DOHH2 (cell line): ENCODE data around the gene IER5L.

ENCODE experiments used
- H3F3A ChIP-seq: fragments of 200-600 bp; sonication (generic), shearing (Covaris generic); 2 replicates; pipeline ENCODE4 v1.6.0; 2016; ENCODE audit warnings: antibody characterized with exemption, mild to moderate bottlenecking; ENCODE audit not compliant: control insufficient read depth, insufficient read depth
- H3K27ac ChIP-seq: fragments of 200-600 bp; sonication (generic); 2 replicates; pipeline ENCODE4 v1.5.1; 2014; ENCODE audit warnings: low read depth, mild to moderate bottlenecking, low read length, moderate library complexity
- H3K27me3 ChIP-seq: fragments of 200-600 bp; sonication (generic); 2 replicates; pipeline ENCODE4 v1.6.1; 2014; ENCODE audit warnings: mild to moderate bottlenecking, low read length, mixed read lengths; ENCODE audit not compliant: control insufficient read depth
- H3K36me3 ChIP-seq: fragments of 200-600 bp; sonication (generic); 2 replicates; pipeline ENCODE4 v1.6.1; 2014; ENCODE audit warnings: mild to moderate bottlenecking, low read length, moderate library complexity, mixed read lengths; ENCODE audit not compliant: control insufficient read depth
- H3K4me1 ChIP-seq: fragments of 200-600 bp; sonication (generic); 2 replicates; pipeline ENCODE4 v1.6.1; 2014; ENCODE audit warnings: mild to moderate bottlenecking, low read length, mixed read lengths; ENCODE audit not compliant: control insufficient read depth
- H3K4me2 ChIP-seq: fragments of 200-600 bp; sonication (generic); 2 replicates; pipeline ENCODE4 v1.6.0; 2014; ENCODE audit warnings: mild to moderate bottlenecking, low read length, moderate library complexity
- H3K4me3 ChIP-seq: fragments of 200-600 bp; sonication (generic); 2 replicates; pipeline ENCODE4 v1.5.1; 2014; ENCODE audit warnings: mild to moderate bottlenecking, low read length, mixed read lengths
- H3K79me2 ChIP-seq: fragments of 200-600 bp; sonication (generic); 2 replicates; pipeline ENCODE4 v1.6.1; 2014; ENCODE audit warnings: mild to moderate bottlenecking, low read length, mixed read lengths; ENCODE audit not compliant: control insufficient read depth
- H3K9me2 ChIP-seq: fragments of 200-600 bp; sonication (generic); replicated peaks from 2 replicates; pipeline ENCODE4 v1.6.1; 2014; ENCODE audit warnings: mild to moderate bottlenecking, low read length, mixed read lengths; ENCODE audit not compliant: control insufficient read depth
- H3K9me3 ChIP-seq: fragments of 200-600 bp; sonication (generic); 2 replicates; pipeline ENCODE4 v1.6.1; 2014; ENCODE audit warnings: antibody characterized with exemption, low read length, mixed read lengths; ENCODE audit not compliant: control insufficient read depth, insufficient read depth
- H4K20me1 ChIP-seq: fragments of 200-600 bp; sonication (generic); 2 replicates; pipeline ENCODE4 v1.6.0; 2014; ENCODE audit warnings: low read depth, mild to moderate bottlenecking, antibody characterized with exemption, low read length, moderate library complexity; ENCODE audit not compliant: control insufficient read depth, insufficient read depth
- EZH2phosphoT487 ChIP-seq: fragments of 200-600 bp; sonication (generic); IDR thresholded peaks from 2 replicates; pipeline ENCODE4 v1.6.1; 2017; ENCODE audit warnings: borderline replicate concordance, mild to moderate bottlenecking, antibody characterized with exemption, low read length, moderate library complexity, mixed read lengths
- TF ChIP-seq, protein P1 (sequence below): fragments of 200-600 bp; sonication (generic); IDR thresholded peaks from one replicate; pipeline ENCODE4 v1.5.1; 2014; ENCODE audit warnings: antibody characterized with exemption, mild to moderate bottlenecking, low read depth, low read length; ENCODE audit not compliant: poor library complexity, severe bottlenecking

IER5L gene

DNA sequence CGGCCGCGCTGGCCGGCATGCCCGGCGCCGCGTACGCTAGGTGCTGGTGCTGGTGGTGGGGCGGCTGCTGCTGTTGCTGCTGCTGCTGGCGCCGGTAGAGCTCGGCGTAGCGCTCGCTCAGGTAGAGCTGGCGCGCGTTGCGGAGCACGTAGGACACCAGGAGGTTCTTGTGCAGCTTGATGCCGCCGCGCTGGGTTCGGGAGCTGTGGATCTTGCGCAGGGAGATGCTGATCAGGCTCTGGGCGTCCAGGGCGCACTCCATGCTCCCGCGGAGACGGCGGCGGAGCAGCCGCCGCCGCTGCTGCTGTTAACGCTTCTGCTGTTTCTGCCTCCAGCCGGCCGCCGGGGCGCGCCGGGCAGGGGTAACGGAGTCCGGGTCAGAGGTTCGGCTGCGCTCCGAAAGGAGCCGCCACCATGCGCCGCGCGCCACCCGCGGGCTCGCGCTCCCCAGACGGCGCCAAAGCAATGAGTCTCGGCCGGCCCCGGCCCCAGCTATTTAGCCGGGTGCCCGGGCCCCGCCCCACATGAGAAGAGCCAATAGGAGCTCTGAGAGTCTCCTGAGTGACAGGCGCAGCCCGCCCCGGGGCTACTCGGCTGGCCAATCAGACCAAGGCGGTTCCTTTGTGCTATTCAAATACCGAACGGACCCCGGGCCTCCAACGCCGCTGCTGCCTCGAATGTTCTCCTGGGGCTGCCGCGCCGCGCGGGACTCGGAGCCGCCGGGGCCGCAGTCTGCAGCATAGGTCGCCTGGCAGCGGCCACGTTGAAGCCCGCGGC, at the start of gene IER5L:
Gene IER5L (minus strand): TSS at position 471 of the 777 bp plus-strand sequence. CDS start 209 bp downstream, at position 262.
- H3K27ac ChIP-seq = no peak within 1 kb of the TSS

DNA sequence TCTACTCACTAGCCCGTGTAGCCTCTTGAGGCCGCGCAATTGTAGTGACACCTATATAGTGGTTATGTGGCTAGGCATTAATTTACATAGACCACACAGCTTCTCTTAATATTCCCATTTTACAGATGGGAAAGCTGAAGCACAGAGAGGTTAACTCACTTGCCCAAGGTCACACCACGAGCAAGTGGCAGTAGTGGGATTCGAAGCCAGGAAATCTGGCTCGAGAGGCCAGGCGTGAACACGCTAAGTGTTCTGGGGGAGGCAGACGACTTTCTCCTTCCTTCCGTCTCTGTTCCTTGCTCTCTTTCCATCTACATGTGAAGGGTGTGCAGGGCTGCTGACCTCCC, 49.8 kb upstream of the IER5L start:
- Histone ChIP-seq H3K79me2 (no peaks in the 10 kb centered on the region), H3K27me3 (peaks cover 15% of the 10 kb centered on the region), H3K9me3 (no peaks in the 10 kb centered on the region), H4K20me1 (no peaks in the 10 kb centered on the region), H3K9me2 (no peaks in the 10 kb centered on the region), H3K36me3 (no peaks in the 10 kb centered on the region), H3K4me2 (no peak overlapping the region), H3K4me1 (no peaks in the 10 kb centered on the region), H3F3A (no peaks in the 10 kb centered on the region), H3K4me3 (no peak overlapping the region), H3K27ac (no peak overlapping the region)
- TF ChIP-seq EZH2phosphoT487 = no peak
- TF ChIP-seq, protein P1, sequence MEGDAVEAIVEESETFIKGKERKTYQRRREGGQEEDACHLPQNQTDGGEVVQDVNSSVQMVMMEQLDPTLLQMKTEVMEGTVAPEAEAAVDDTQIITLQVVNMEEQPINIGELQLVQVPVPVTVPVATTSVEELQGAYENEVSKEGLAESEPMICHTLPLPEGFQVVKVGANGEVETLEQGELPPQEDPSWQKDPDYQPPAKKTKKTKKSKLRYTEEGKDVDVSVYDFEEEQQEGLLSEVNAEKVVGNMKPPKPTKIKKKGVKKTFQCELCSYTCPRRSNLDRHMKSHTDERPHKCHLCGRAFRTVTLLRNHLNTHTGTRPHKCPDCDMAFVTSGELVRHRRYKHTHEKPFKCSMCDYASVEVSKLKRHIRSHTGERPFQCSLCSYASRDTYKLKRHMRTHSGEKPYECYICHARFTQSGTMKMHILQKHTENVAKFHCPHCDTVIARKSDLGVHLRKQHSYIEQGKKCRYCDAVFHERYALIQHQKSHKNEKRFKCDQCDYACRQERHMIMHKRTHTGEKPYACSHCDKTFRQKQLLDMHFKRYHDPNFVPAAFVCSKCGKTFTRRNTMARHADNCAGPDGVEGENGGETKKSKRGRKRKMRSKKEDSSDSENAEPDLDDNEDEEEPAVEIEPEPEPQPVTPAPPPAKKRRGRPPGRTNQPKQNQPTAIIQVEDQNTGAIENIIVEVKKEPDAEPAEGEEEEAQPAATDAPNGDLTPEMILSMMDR = no peak

More for the DNA sequence above, at the start of gene IER5L:
- Histone ChIP-seq H3K4me1 (peaks cover 43% of the 10 kb centered on the region), H3K4me2 (peak within 1 kb of the TSS; percentile 99), H3K27me3 (peaks cover 67% of the 10 kb centered on the region), H3K4me3 (peak within 1 kb of the TSS; percentile 70), H4K20me1 (0 out of 2 replicates have a peak, but pooled peaks cover 2% of the 10 kb centered on the region), H3K36me3 (no peaks in the 10 kb centered on the region), H3K9me2 (no peaks in the 10 kb centered on the region), H3K79me2 (no peaks in the 10 kb centered on the region), H3K9me3 (no peaks in the 10 kb centered on the region), H3F3A (peaks cover 7% of the 10 kb centered on the region; the same call in 1 of the 2 replicates)
- peak; percentile 91; the same call in 1 of the 2 replicates for TF ChIP-seq EZH2phosphoT487
- TF ChIP-seq, protein P1 = no peak

DNA sequence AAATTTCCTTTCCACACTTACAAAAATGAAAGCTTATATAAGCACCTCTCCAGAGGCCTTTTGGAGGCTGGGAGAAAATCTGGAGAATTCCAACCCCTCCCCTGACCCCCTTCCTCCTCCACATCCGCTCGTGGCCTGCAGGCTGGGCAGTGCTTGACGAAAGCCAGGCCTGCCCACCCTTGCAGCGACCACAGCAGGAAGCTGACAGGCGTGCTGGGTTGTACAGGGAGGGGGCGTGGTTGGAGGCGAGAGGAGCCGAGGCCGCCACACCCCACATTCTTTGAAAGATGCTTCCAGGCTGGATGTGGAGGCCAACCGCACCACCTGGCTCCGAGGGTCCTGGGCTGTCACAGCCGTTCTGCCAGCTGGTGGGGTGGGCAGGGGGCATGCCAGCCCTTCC, 47.8 kb upstream of the IER5L start:
- Histone ChIP-seq H3K4me3 (no peak overlapping the region), H3K27me3 (peaks cover 15% of the 10 kb centered on the region), H3F3A (no peaks in the 10 kb centered on the region), H3K9me2 (no peaks in the 10 kb centered on the region), H3K79me2 (no peaks in the 10 kb centered on the region), H3K36me3 (no peaks in the 10 kb centered on the region), H3K4me2 (no peak overlapping the region), H3K27ac (no peak overlapping the region), H4K20me1 (no peaks in the 10 kb centered on the region), H3K4me1 (peaks cover 10% of the 10 kb centered on the region), H3K9me3 (no peaks in the 10 kb centered on the region)
- TF ChIP-seq, protein P1 = no peak
- no peak for TF ChIP-seq EZH2phosphoT487
